HEK293 (cell line): ENCODE measurements around the gene SPON1.

Source experiments
- PRDM1 ChIP-seq: fragments of 450-650 bp; formaldehyde crosslinking; IDR thresholded peaks from 2 replicates; pipeline ENCODE4; 2016; ENCODE audit warnings: missing biosample characterization, missing genetic modification characterization
- TF ChIP-seq, protein P1 (sequence below): fragments of 450-650 bp; formaldehyde crosslinking; IDR thresholded peaks from 2 replicates; pipeline ENCODE4 v1.5.1; 2016; ENCODE audit warnings: missing biosample characterization, missing genetic modification characterization

DNA sequence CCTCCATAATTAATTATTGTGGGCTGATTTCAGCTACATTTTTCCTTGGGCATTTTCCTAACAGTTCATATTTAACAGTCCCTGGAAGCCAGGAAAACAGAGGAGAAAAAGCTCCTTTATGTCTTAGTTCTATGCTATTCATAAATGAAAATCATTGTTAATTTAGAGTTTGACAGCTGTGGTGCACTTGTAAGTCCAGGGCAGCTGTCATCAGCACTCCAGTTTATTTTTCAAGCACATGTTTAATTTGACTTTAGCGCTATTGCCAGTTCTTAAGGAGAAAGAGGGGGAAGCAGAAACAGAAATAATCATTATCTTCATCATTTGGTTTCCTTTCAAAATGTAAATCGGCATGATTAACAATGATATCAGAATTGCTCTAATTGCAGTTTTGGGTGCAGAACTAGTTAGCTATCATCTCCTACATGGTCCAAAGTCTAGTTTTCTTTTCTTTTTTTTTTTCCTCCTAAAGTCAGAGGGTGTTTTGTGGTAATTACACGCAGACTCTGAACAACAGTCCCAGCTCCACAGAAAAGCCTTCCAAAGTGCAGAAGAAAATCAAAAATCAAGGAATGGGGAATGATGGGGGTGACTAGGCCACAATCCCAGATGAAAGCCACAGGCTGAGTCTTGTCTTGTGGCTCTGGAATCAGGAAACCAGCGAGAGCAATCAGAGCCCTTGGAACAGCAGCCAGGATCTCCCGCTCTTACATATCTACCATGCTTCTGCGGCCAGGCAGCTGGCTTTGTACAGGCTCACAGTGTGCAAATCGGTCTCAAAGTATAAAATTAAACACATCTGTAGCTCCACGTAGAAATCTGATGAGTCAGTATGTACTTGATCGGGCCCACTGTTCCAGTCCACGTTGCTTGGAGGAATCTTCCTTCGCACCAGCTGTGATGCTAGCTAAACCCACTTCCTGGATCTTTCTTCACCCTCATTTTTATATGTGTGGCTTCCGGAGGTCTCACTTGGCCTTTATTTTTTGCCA is 91.9 kb downstream of the SPON1 start:
- TF ChIP-seq, protein P1, sequence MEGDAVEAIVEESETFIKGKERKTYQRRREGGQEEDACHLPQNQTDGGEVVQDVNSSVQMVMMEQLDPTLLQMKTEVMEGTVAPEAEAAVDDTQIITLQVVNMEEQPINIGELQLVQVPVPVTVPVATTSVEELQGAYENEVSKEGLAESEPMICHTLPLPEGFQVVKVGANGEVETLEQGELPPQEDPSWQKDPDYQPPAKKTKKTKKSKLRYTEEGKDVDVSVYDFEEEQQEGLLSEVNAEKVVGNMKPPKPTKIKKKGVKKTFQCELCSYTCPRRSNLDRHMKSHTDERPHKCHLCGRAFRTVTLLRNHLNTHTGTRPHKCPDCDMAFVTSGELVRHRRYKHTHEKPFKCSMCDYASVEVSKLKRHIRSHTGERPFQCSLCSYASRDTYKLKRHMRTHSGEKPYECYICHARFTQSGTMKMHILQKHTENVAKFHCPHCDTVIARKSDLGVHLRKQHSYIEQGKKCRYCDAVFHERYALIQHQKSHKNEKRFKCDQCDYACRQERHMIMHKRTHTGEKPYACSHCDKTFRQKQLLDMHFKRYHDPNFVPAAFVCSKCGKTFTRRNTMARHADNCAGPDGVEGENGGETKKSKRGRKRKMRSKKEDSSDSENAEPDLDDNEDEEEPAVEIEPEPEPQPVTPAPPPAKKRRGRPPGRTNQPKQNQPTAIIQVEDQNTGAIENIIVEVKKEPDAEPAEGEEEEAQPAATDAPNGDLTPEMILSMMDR (tag by site-specific recombination): no peak
- TF ChIP-seq PRDM1 (tag by site-specific recombination): no peak
